ENCODE results near the gene ENTPD7. TPM values are rescaled to one million over a fixed set of nuclear protein-coding genes. Genes with fewer than 3 reads are reported as not detected.
A peak's percentile ranks its signal among the peaks of the same experiment; 100 is the strongest.

The ENTPD7 gene
- total and polyA plus RNA-seq, 8 donors = 15.1 to 18.0 (median 16.1) TPM

DNA sequence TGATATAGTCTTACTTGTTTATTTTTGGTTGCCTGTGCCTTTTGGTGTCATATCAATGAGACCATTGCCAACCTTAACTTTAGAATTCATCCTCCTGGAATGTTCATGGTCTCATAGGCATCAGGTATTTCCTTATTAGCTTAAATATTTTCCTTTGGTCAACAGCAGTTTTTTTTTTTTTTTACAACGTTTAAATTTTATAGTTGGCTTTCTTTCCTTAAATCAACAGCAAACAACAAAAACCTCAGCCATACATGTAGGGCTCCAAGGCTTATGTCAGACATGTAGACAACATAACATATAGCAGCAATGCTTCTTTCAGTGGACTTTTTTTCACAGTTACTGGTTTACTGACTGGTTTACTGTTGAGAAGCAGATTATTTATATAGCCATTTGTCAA is 22.7 kb downstream of the ENTPD7 start:
- Histone ChIP-seq H3K27me3 (no peaks in the 10 kb centered on the region), H3K27ac (no peak overlapping the region), H3K4me1 (peaks cover 0 to 4% of the 10 kb centered on the region in 2 donors), H3K9me3 (no peaks in the 10 kb centered on the region), H3K36me3 (peaks cover 0 to 34% of the 10 kb centered on the region in 2 donors), H3K4me3 (no peak overlapping the region)
- no peak for ATAC-seq
- intact Hi-C loops (cut with DNase I) = no loop called here
- no peak for DNase-seq
- TF ChIP-seq, protein P1, sequence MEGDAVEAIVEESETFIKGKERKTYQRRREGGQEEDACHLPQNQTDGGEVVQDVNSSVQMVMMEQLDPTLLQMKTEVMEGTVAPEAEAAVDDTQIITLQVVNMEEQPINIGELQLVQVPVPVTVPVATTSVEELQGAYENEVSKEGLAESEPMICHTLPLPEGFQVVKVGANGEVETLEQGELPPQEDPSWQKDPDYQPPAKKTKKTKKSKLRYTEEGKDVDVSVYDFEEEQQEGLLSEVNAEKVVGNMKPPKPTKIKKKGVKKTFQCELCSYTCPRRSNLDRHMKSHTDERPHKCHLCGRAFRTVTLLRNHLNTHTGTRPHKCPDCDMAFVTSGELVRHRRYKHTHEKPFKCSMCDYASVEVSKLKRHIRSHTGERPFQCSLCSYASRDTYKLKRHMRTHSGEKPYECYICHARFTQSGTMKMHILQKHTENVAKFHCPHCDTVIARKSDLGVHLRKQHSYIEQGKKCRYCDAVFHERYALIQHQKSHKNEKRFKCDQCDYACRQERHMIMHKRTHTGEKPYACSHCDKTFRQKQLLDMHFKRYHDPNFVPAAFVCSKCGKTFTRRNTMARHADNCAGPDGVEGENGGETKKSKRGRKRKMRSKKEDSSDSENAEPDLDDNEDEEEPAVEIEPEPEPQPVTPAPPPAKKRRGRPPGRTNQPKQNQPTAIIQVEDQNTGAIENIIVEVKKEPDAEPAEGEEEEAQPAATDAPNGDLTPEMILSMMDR (IDR thresholded peaks at IDR 0.05) = no peak

DNA sequence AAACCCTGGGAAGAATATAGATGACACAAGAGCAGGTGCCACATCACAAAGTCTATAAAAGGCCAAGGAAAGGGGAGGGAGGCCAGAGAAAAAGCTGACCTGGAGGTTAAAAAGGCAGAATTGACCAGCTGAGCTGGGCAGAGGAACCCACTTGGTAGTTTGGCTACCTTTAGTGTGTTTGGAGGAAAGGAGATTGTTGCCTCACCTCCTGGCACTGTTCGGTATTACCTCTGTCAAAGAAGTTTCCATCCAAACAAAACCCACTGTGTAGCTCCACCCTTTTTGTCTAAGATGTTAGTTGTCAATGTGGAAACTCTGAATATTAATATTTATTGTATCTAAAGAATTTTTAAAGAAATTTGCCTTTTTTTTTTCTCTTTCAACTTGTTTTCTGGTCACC is 23.4 kb downstream of the ENTPD7 start:
- no peak overlapping the region for H3K4me3 ChIP-seq
- peaks cover 0 to 4% of the 10 kb centered on the region in 2 donors for H3K4me1 ChIP-seq
- intact Hi-C loops (cut with DNase I) = no loop called here
- no peak overlapping the region for H3K27ac ChIP-seq
- no peaks in the 10 kb centered on the region for H3K9me3 ChIP-seq
- TF ChIP-seq, protein P1 (IDR thresholded peaks at IDR 0.05) = no peak
- peaks cover 0 to 35% of the 10 kb centered on the region in 2 donors for H3K36me3 ChIP-seq
- DNase-seq = no peak
- H3K27me3 ChIP-seq = no peaks in the 10 kb centered on the region
- no peak for ATAC-seq

DNA sequence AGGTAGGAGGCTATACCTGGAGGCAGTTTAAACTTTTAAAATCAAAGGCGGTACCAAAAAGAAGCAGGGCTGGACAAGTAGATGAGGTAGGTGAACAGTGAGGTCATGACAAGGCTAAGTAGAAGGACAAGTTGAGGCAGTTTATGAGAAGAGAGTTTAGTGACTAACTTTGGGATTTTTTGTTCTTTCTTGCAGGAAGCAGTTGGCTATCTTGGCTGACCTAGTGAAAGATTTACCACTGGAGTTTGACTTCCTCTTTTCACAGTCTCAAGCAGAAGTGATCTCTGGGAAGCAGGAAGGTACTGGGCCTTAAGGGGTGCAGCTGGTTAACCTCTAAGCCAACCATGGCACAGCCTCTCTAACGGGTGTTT is 26.3 kb downstream of the ENTPD7 start:
- TF ChIP-seq, protein P1 (IDR thresholded peaks at IDR 0.05) = no peak
- DNase-seq (no peak), ATAC-seq (peak; percentile 50)
- intact Hi-C loops (cut with DNase I) = no loop called here
- H3K36me3 ChIP-seq = peaks cover 0 to 28% of the 10 kb centered on the region in 2 donors
- H3K4me3 ChIP-seq = no peak overlapping the region
- peak overlapping the region in 1 of 2 donors; percentile 78 for H3K27ac ChIP-seq
- no peaks in the 10 kb centered on the region for H3K9me3 ChIP-seq
- peaks cover 0 to 4% of the 10 kb centered on the region in 2 donors for H3K4me1 ChIP-seq
- no peaks in the 10 kb centered on the region for H3K27me3 ChIP-seq

DNA sequence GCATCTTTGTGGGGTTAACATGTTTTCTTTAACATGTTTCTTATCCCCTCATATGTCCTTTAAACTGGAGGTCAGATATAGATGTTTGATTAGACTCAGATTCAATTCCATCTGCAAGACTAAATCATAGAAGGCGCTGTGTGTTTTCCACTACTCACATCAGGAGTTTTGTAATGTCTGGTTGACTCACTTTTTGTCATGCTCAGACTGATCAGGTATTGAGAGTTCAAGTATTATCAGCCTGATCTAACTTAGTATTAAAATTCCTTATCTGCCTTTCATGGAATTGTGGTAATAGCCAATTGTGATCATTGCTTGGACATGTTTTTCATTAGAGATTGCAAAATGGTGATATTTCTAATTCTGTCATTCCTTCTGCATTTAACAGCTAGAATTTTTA is 30.2 kb downstream of the ENTPD7 start:
- ATAC-seq (no peak), DNase-seq (no peak)
- H3K4me1 ChIP-seq = peaks cover 0 to 4% of the 10 kb centered on the region in 2 donors
- no peaks in the 10 kb centered on the region for H3K9me3 ChIP-seq
- no peak overlapping the region for H3K27ac ChIP-seq
- peaks cover 0 to 52% of the 10 kb centered on the region in 2 donors for H3K36me3 ChIP-seq
- intact Hi-C loops (cut with DNase I) = no loop called here
- no peak overlapping the region for H3K4me3 ChIP-seq
- TF ChIP-seq, protein P1 (IDR thresholded peaks at IDR 0.05) = no peak
- H3K27me3 ChIP-seq = no peaks in the 10 kb centered on the region

DNA sequence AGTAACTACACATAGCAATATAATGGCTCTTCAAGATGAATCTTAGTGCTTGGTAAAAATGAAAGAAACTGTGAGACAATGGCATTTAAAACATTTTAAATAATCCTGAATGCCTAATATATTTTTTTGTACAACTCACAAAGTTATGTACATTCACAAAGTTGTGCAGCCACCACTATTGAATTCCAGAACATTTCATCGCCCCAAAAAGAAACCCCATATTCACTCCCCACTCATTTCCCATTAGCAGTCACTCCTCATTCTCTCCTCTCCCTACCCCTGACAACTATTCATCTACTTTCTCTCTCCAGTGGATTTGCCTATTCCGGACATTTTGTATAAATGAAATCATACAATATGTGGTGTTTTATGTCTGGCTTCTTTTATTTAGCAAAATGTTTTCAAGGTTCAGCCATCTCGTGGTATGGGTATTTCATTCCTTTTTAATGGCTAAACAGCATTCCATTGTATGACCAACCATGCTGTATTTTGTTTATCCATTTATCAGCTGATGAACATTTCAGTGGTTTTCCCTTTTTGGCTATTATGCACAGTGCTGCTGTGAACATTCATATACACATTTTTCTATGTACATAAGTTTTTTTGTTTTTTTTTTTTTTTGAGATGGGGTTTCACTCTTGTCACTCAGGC is 34.7 kb downstream of the ENTPD7 start:
- no peak overlapping the region for H3K4me3 ChIP-seq
- DNase-seq (no peak), ATAC-seq (no peak)
- H3K4me1 ChIP-seq = no peaks in the 10 kb centered on the region
- no peaks in the 10 kb centered on the region for H3K27me3 ChIP-seq
- H3K9me3 ChIP-seq = no peaks in the 10 kb centered on the region
- TF ChIP-seq, protein P1 (IDR thresholded peaks at IDR 0.05) = no peak
- intact Hi-C loops (cut with DNase I) = no loop called here
- peaks cover 0 to 90% of the 10 kb centered on the region in 2 donors for H3K36me3 ChIP-seq
- no peak overlapping the region for H3K27ac ChIP-seq
